SU-DHL-6 (cell line): Measurements from ENCODE around the gene CTCF.

Source experiments
- EZH2phosphoT487 ChIP-seq: fragments of 200-600 bp; sonication (generic), shearing (Covaris generic); conservative IDR thresholded peaks from 2 replicates; pipeline ENCODE4 v1.6.1; 2018; ENCODE audit warnings: mild to moderate bottlenecking, antibody characterized with exemption, low read length, moderate library complexity, mixed read lengths
- TF ChIP-seq, protein P1 (sequence below): fragments of 200-600 bp; sonication (generic); IDR thresholded peaks from one replicate; pipeline ENCODE4 v1.5.1; 2017; ENCODE audit warnings: antibody characterized with exemption, mild to moderate bottlenecking, low read length, moderate library complexity; ENCODE audit not compliant: insufficient read depth, poor library complexity, severe bottlenecking

DNA sequence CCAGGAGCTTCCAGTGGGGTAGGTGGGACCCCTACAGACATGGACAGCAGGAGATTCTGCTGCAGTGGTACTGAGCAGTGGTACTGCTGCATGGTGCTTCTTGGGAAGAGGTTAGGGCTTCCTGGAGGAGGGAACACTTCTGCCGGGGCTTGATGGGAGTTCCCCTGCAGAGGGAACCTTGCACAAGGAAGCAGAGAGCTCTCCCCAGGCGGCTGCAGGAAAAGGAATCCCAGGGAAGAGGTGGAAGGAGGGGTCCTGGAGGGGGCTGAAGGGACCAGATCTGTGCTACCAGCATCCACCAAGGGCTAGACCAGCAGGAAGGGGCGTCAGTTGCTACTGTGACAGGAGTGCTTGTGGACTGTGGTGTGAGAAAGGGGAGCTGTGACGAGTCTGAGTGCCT, 23.1 kb upstream of the CTCF start:
- TF ChIP-seq, protein P1, sequence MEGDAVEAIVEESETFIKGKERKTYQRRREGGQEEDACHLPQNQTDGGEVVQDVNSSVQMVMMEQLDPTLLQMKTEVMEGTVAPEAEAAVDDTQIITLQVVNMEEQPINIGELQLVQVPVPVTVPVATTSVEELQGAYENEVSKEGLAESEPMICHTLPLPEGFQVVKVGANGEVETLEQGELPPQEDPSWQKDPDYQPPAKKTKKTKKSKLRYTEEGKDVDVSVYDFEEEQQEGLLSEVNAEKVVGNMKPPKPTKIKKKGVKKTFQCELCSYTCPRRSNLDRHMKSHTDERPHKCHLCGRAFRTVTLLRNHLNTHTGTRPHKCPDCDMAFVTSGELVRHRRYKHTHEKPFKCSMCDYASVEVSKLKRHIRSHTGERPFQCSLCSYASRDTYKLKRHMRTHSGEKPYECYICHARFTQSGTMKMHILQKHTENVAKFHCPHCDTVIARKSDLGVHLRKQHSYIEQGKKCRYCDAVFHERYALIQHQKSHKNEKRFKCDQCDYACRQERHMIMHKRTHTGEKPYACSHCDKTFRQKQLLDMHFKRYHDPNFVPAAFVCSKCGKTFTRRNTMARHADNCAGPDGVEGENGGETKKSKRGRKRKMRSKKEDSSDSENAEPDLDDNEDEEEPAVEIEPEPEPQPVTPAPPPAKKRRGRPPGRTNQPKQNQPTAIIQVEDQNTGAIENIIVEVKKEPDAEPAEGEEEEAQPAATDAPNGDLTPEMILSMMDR: no peak
- TF ChIP-seq EZH2phosphoT487: no peak
